Measurements from ENCODE around the gene DPYSL4. TPM values are rescaled to one million over a fixed set of nuclear protein-coding genes. Genes with fewer than 3 reads are reported as not detected.

Gene DPYSL4
- total RNA-seq, 4 donors from 2014 or later = 1.5 to 5.0 TPM; not detected in 2

GRCh38 chr10:132162021-132162531 lies 24.7 kb upstream of the DPYSL4 start:
- Histone ChIP-seq H3K9me3 (no peaks in the 10 kb centered on the region), H3K4me3 (no peak overlapping the region), H3K27ac (no peak overlapping the region), H3K36me3 (no peaks in the 10 kb centered on the region), H3K27me3 (no peaks in the 10 kb centered on the region), H3K4me1 (no peaks in the 10 kb centered on the region)
- DNase-seq = no peak
- TF ChIP-seq POLR2A (IDR thresholded peaks at IDR 0.05) = no peak
- no peak for TF ChIP-seq CTCF (IDR thresholded peaks at IDR 0.05)
- intact Hi-C loops (cut with DNase I; ENCODE audit: low total_unique reads) = no loop called here

- no peak for DNase-seq
Measured at GRCh38 chr10:132162590-132163277, 24.0 kb upstream of the DPYSL4 start.

GRCh38 chr10:132163278-132163765 lies 23.4 kb upstream of the DPYSL4 start:
- no peaks in the 10 kb centered on the region for H3K36me3 ChIP-seq
- H3K4me3 ChIP-seq = no peak overlapping the region
- no peak overlapping the region for H3K27ac ChIP-seq
- H3K27me3 ChIP-seq = no peaks in the 10 kb centered on the region
- TF ChIP-seq CTCF (IDR thresholded peaks at IDR 0.05) (no peak), POLR2A (IDR thresholded peaks at IDR 0.05) (no peak)
- no peaks in the 10 kb centered on the region for H3K4me1 ChIP-seq
- H3K9me3 ChIP-seq = no peaks in the 10 kb centered on the region
- intact Hi-C loops (cut with DNase I; ENCODE audit: low total_unique reads) = no loop called here
- DNase-seq = no peak

More at GRCh38 chr10:132162590-132163277, 24.0 kb upstream of the DPYSL4 start:
- H3K27ac ChIP-seq = no peak overlapping the region
- intact Hi-C loops (cut with DNase I; ENCODE audit: low total_unique reads) = no loop called here
- no peaks in the 10 kb centered on the region for H3K4me1 ChIP-seq
- H3K27me3 ChIP-seq = no peaks in the 10 kb centered on the region
- no peak overlapping the region for H3K4me3 ChIP-seq
- H3K9me3 ChIP-seq = no peaks in the 10 kb centered on the region
- no peaks in the 10 kb centered on the region for H3K36me3 ChIP-seq
- TF ChIP-seq CTCF (IDR thresholded peaks at IDR 0.05) = no peak
- TF ChIP-seq POLR2A (IDR thresholded peaks at IDR 0.05) = no peak

- Histone ChIP-seq H3K36me3 (no peaks in the 10 kb centered on the region), H3K4me1 (no peaks in the 10 kb centered on the region), H3K27me3 (no peaks in the 10 kb centered on the region), H3K4me3 (no peak overlapping the region), H3K9me3 (no peaks in the 10 kb centered on the region), H3K27ac (no peak overlapping the region)
- intact Hi-C loops (cut with DNase I; ENCODE audit: low total_unique reads) = no loop called here
- DNase-seq = no peak
- TF ChIP-seq CTCF (IDR thresholded peaks at IDR 0.05) = no peak
- TF ChIP-seq POLR2A (IDR thresholded peaks at IDR 0.05) = no peak
Measured at GRCh38 chr10:132163826-132164515, 22.8 kb upstream of the DPYSL4 start.

- no peak overlapping the region for H3K4me3 ChIP-seq
- no peak overlapping the region for H3K27ac ChIP-seq
- no peaks in the 10 kb centered on the region for H3K9me3 ChIP-seq
- no peaks in the 10 kb centered on the region for H3K36me3 ChIP-seq
- intact Hi-C loops (cut with DNase I; ENCODE audit: low total_unique reads) = no loop called here
- H3K4me1 ChIP-seq = no peaks in the 10 kb centered on the region
- no peak for TF ChIP-seq CTCF (IDR thresholded peaks at IDR 0.05)
- TF ChIP-seq POLR2A (IDR thresholded peaks at IDR 0.05) = no peak
- DNase-seq = no peak
- no peaks in the 10 kb centered on the region for H3K27me3 ChIP-seq
Measured at GRCh38 chr10:132164761-132165278, 21.9 kb upstream of the DPYSL4 start.
